Activated effector memory CD4-positive, alpha-beta T cell treated with Interleukin-2 at 50 U/mL for 16 hours (primary cell): ENCODE results near the gene MAN1C1.
"Not testable (repeated sequence)": the region's sequence is repeated elsewhere in the genome, so short reads cannot be mapped to it uniquely, and the experiment has no call there.

Experiments used
- DNase-seq: peaks from one replicate; pipeline ENCODE4 v3.0.0-alpha.2; 2020

The MAN1C1 gene

DNA sequence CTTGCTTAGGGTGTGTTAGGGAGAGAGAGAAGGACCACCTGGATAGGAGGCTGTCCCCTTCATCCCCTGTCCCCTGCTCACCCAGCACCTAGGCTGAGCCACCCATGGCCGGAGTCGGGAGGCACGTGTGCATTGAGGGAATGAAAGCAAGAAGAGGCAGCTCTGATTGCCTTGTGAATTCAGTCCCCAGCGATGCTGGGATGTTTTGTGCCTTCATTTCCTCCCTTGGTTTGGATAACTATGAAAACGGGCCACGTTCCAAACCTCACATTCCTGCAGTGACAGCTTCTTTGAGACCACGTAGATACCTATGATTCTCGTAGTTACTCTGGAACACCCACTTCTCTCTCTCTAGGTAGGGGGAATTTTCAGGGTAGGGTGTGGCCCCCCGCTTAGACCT is 67.1 kb downstream of the MAN1C1 start:
- no peak for DNase-seq

DNA sequence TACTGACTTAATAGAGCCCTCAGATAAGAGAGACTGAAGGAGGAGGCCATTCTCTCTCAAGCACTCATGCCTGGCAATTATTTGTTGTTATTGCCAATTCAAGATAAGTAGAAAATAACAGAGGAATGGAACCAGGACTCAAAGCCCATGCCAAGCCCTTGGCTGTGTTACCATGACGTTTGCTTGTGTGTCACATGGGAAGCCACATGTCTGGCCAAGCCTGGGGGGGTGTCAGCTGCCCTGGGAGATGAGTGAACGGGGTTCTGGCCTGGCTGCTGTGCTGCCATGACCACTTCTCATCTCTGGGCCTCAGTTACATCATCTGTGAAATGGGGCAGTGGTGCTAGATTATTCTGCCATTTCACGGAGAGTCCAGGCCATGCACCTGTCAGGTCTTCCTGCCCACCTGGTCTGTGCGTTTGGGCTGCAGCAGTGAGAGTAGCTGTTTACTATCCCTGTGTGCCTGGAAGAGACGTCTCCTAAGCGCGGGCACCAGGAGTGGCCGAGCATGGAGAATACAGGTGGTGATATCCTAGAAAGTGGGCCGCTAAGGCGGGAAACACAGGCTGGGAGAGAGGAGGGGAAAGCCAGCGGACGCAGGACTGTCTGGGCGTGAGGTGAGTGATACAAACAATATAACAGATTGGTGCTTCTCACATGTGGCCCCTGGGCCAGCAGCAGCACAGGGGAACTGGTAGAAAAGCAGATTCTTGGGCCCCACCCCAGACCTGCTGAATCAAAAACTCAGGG is 67.8 kb downstream of the MAN1C1 start:
- no peak for DNase-seq

DNA sequence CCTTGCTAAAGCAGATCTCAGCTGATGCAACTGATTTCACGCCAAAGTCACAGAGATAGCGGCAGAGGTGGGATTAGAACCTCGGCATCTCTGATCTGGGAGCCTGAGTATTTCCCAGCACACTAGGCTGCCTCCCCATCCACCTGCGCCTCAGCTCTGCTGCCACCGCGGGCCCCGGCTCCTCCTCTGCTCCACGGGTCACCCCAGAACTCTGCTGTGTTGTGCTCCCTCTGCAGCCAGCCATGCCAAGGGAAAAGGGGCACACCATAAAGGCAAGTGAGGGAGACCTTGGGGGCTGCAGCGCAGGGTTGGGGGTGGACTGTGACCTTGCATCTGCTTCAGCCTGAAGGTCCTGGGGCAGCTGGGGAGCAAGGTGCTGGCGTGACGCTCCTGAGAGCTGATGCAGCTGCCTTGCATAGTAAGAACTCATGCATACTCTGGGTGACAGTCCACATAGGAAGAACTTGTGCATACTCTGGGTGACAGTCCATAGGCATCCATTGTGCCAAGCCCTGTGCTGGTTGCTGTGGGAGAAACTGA is 68.7 kb downstream of the MAN1C1 start:
- no peak for DNase-seq

DNA sequence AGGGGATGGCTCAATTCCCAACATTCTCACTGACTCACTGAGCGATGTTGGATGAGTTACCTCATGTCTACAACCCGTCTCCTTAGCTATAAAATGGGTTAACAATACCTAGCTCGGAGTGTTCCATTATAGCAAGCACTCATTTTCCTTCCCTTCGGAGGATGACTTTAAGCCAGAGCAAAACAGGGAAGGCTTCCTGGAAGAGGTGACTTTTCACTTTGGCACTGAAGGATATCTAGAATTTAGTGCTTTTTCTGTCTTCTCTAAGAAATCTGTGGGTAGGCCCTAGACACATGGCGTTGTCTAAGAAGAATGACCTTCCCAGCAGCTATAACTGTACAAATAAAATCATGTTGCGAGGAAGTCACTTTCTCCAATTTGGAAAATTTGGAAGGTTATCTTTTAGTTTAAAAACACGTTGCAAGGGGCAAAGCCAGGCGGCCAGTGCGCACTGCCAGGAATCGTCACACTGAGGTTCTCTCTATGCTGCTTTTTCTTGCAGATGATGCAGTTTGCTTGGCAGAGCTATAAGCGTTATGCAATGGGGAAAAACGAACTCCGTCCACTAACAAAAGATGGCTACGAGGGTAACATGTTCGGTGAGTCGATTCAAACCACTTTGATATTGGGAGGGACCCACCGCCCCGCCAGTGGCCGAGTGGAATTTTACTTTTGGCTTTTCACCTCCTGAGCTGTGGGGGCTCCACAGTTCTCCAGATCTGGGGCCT is 69.5 kb downstream of the MAN1C1 start:
- DNase-seq = no peak

DNA sequence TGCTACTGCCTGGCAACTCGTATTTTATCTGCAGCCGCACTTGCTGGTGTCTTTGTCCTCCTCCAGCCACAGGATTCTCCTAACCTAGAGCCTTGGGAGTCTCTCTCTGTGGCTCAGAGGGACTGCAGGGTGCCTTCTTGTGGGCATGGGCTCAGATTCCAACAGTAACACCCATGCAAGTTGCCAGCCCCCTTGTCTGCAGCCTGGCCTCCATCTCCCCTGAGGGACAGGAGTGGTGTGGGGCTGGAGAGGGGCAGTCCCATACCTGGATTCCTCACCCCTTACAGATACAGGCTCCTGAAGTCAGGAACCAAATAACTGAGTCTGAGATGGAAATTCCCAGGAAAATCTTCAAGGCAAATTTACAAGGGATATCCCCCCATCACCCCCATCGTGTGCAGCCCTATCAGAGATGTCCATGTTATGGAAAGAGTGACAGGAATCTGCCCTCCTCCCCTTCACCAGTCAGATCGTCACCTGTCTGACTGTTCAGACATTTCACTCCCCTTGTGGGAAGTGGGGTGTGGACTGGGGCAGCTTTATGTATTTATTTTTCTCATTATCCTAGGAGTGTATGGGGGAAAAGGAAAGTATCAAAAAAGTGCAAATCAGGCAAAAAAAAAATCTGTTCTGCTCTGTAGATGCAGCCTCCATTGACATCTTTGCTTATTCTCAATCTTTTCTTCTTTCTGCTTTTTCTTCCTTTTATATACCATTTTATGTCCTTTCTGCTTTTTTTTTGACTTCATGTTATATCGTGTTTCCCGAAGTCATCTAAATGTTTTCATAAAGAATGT is 70.8 kb downstream of the MAN1C1 start:
- no peak for DNase-seq

DNA sequence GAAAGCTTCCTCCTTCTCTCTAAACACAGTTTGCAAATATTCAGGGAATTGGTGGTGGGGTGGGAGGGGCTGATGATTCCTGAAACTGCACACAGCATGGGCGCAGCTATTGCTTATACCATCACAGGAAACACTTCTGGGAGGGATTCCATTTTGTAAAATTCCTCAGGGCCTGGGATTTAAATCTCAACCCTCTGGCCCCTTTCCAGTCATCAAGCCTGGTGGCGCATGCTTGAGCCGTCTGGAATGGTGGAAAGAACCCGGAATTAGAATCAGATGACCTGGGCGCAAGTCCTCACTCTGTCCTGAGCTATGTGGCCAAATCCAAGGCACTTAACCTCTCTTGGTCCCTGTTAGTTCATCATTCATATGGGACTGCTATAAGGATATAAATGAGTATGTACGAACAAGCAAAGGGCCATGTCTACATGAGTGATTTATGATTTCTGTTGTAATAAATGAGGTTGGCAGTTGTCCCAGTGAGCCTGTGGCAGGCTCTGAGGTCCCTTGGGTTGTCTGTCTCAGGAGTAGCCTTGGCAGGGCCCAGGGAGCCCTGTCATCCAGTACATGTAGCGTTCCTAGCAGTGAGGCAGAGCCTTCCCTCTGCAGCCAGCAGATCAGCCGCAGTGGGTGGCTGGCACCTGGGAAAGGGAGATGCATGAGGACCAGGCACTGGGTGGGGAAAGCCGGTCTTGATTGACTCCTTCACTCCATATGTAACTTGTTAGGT is 72.0 kb downstream of the MAN1C1 start:
- DNase-seq = no peak

DNA sequence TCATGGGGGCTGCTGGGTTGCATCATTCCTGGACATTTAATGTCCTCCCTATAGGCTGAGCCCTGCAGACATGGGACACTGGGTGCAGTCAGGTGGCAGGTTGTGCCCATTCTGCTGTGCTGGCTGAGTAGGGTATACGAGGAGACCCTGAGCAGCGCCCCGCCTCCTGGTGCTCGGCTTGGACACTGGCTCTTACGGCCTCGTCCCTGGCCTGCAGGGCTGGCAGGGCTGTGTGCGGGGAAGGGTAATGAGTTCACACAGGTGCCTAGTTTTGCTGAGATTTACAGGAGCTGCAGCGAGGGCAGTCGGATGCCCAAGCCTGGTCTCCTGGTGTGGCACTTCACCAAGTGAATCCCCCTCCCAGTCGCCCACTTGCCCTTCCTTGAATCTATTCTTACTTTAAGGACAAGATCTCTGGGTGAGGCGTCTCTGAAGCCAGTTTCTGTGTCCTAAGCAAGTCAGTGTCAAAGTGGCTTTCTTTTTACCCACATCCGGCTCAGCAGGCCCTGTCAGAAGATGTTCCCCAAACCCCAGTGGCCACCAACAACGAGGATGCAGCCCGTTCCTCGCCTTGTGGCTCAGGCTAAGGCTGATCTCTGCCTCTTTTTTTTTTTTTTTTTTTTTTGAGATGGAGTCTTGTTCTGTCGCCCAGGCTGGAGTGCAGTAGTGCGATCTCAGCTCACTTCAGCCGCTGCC is 73.2 kb downstream of the MAN1C1 start:
- DNase-seq = no peak

DNA sequence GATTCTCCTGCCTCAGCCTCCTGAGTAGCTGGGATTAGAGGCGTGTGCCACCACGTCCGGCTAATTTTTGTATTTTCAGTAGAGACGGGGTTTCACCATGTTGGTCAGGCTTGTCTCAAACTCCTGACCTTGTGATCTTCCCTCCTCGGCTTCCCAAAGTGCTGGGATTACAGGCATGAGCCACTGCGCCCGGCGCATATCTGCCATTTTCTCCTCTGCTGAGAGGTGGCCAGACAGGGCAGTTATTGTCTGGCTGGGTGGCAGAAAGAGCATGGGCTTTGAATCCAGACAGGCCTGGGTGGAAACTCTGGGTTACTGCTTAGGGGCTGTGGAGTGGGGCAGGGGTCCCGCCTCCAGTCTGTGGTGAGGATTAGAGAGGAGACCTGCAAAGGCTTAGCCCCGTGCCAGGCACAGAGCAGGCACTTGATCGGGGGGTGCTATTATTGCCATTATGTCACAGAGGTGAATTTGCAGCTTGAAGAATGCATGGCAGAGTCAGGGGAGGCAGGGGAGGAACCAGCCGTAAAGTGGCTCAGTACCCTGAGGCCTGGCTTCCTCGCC is 73.9 kb downstream of the MAN1C1 start:
- no peak for DNase-seq

DNA sequence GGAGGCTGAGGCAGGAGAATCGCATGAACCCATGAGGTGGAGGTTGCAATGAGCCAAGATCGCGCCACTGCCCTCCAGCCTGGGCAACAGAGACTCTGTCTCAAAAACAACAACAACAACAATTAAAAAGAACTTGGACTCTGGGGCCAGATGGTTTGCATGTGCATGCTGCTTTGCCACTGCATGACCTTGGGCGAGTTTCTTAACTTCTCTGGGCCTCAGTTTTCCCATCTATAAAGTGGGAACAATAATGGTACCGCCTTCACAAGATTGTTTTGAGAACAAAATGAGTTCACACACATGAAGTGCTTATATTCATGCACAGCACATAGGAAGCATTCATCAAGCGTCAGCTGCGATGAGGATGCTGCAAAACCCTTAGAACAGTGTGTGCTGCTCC is 74.6 kb downstream of the MAN1C1 start:
- DNase-seq = no peak

DNA sequence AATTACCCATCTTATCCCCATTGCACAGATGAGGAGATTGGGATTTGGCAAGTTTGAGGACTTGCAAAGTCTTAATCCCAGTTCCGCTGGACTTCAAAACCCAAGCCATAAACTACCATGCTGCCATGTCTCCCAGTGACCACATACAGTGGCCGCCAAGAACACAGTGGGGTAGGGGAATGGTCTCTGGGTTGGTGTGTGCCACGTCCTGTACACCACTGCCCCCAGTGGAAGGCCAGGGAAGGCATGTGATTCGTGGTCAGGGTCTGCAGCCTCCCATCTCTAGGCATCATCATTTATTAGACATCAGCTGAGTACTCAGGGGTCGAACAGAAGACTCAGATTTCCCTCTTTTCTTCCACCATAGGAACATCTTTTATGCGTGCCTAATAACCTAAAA is 76.0 kb downstream of the MAN1C1 start:
- DNase-seq = no peak

DNA sequence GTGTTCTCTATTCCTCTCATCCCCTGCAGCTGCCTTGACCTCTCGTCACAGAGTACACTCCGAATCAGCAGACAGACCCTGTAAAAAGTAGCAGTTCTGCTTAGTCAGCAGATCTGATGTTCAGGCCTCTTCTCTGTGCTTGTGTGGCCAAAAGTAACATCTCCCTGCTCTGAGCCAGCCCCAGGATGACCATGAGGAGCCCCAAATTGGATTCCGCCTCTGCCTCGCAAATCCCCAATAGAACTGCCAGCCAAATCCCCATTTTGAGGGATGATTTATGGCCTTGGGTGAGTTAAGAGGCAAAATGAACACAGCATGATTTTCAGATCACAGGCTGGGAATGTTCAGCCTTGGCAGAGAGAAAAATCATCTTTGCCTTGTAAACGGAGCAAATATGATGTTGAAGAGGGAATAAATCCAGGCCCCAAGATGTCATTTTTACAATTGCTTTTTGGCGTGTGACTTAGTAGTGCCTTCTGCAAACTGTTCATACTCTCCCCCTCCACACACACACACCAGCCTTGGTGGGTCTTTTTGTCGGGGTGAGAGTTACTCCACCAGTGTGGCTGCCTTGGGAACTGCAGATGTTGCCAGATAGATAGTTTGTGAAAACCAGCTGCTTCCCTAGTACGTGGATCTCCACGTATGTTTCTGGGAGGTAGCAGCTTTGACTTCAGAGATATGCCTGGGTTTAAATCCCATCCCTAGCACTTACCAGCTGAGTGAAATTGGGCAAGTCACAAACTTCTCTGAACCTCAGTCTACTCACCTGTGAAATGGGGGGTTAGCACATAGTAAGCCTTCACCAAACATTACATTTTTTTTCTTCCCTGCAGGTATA is 77.8 kb downstream of the MAN1C1 start:
- DNase-seq = no peak

DNA sequence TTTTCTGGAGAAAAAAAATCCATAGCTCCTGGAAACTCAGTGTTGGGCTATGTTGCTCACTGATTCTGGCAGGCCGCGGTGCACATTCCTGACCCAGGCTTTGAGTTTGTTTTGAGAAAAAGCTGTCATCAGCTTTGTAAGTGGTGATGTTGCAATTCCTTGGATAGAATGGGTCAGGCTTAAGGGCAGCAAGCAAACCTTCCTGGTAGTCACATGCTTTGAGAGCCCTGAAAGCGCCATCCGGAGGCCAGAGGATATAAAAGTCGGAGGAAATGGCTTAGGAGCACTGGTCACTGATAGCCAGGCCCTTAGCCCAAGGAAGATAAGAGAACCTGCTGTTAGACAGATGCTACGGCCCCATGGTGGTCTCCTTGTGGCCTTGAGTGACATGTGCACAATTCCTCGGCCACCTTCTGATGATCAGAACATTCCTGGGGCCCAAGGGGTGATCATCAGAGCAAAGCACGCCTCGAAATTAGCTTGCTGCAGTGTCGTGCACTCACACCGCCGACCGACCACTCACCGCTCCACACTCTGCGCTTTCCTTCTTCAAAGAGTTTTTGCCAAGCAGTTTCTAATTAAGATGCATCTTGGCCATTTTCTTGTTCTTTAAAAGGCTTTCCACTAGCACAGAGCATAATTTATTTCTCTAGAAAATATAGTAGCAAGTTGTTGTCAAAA is 78.6 kb downstream of the MAN1C1 start:
- DNase-seq = no peak

DNA sequence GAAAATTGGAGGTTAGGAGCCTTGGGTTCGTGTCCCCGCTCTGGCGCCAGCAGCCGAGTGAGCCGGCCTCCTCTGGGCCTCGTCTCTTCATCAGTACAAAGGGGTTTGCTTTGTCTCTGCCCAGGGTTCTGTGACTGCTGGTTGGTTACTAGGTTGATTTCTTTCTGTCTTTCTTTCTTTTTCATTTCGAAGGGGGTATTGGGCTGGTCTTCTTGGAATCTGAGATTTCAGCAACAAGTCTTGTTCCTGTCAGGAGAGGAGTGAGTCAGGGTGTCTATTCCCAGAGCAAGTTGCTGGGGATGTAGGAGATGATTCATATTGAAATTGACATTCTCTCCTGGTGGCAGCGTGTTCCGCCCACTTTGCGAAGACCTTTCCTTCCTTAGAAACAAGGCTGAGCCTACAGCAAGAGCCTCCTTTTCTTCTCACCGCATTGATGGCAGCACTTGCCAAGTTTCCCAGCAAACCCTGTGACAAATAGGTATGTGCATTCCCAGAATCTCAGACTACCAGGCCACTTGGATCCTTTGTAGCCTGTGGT is 79.2 kb downstream of the MAN1C1 start:
- DNase-seq = no peak

DNA sequence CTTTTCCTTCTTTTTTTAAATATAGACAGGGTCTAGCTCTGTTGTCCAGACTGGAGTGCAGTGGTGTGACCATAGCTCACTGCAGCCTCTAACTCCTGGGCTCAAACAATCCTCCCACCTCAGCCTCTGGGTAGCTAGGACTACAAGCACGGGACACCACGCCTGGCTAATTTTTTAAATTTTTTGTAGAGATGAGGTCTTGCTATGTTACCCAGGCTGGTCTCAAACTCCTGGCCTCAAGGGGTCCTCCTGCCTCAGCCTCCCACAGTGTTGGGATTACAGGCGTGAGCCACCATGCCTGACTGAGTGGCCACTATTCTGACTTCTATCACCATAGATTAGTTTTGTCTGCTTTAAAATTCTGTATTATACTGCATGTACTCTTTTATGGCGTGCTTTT is 80.1 kb downstream of the MAN1C1 start:
- not testable (repeated sequence) for DNase-seq

DNA sequence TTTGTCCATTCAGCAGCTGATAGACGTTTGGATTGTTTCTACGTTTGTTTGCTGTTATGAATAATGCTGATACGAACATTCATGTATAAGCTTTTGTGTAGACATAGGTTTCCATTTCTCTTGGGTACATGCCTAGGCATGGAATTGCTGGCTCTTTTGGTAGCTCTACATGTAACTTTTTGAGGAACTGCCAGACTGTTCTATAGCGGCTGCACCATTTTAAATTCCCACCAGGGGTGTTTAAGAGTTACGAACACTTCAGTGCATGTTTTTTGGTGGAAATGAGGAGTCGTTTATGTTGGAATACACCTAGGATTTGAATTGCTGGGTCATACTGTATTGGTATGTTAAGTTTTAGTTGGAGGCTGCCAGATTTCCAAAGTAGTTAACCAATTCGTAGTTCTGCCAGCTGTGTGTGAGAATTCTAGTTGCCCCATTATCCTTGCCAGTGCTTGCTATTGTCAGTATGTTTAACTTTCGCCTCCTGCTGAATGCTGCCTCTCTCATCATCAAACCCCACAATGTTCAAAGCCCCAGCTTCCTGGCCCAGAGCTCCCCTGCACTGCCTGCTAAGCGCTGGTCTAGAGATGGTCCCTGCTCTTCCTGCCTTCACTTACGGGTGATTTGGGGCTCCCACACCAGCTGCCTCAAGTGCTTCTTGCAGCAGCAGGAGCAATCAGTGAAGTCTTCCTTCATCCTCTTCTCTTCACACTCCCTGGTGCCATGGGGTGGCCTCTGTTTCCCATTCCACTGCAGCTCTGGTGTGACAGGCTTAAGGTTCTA is 81.0 kb downstream of the MAN1C1 start:
- DNase-seq = no peak

DNA sequence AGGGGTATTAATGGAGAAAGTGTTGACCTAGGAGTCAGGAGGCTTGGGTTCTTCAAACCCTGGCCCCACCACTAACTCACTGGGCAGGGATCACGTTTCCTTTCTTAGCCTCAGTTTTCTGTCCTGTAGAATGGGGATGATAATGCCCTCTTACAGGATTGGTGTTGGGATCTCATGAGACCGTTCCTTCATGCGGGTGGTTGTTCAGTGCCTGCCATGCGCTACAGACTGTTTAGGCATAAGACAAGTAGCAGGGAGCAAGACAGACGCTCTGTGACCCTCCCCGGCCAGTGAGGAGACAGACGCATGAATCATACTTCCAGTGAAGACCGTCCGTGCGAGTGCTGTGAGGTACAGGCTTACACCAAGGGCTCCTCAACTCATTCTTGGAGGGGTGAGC is 81.7 kb downstream of the MAN1C1 start:
- DNase-seq = no peak

DNA sequence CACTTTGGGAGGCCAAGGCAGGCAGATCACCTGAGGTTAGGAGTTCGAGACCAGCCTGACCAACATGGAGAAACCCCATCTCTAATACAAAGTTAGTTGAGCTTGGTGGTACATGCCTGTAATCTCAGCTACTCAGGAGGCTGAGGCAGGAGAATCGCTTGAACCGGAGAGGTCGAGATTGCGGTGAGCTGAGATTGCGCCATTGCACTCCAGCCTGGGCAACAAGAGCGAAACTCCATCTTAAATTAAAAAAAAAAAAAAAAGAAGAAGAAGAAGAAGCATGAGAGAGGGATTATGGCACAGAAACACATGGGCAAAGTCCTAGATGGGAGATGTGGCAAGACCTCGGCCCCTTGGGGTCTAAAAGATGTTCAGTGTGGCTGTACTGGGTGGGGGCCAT is 82.5 kb downstream of the MAN1C1 start:
- not testable (repeated sequence) for DNase-seq

DNA sequence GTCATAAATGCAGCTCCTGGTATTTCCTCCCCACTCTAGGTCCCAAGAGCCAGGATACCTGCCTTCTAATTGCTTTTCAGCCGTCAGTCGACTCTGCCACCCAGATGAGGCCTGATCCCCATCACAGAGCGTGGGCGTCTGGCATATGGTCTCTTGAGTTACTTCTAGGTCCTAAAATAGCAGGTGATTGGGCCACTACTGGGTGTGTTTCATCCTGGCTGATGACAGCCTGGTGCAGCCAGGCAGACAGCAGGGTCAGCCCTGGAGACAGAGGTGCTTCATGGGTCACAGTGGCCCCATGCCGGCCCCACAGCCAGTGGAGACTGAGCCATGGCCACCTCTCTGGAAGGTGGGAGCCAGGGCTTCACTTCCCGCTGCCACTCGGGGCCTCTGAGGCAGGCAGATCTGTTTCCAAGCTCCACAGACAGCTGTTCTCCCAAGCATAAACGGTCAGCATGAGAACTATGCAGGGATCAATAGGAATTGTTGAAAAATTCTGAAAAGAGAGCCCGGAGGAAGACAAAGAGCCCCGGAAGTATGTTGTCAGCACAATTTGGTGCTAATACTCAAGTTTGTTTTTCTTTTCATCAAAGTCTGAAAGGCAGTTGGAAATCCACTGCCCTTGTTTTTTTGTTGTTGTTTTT is 83.0 kb downstream of the MAN1C1 start:
- no peak for DNase-seq

DNA sequence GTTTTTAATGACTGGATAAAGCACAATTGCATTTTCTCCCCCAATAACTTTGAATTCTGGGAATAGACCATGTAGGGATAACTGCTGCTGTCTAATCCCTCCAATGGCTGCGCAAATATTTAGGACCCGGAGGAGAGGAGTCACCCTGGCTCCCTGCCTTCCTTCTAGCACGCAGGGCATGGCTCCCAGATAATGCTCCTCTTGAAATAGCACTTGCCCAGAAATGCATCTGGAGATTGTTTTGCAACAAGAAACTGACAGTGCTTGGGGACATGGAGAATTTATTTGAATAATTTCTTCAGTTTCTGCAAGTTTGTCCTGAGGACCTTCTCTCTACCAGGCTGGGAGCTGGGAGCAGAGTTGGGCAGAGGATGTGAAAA is 83.5 kb downstream of the MAN1C1 start:
- DNase-seq = no peak
